K562 (cell line): ENCODE data around the gene ZNF556. TPM values are rescaled to one million over a fixed set of nuclear protein-coding genes. Genes with fewer than 3 reads are reported as not detected.

Experiments
- ATAC-seq: fragments of 200-7000 bp; cut with Tn5 transposase; 3 replicates; pipeline ENCODE4 v1.9.1; 2020; ENCODE audit warnings: moderate library complexity
- BruUV-seq: library from RNA; stranded (reverse); fragments of 400-500 nt; replicated peaks from 2 replicates; lab custom pipeline; 2021; lab: Mats Ljungman, UMichigan
- CTCF ChIA-PET: fragments of 300-600 bp; formaldehyde crosslinking; extraction: SDS; loops from one replicate; lab custom pipeline; 2021; ENCODE audit warnings: low intra/inter-chr PET ratio; lab: Yijun Ruan, JAX
- POLR2A ChIA-PET: fragments of 300-600, 350-650 bp; sonication (Branson Sonifier 250); formaldehyde crosslinking; extraction: SDS; loops from one replicate; lab custom pipeline; 2021; ENCODE audit warnings: antibody characterized with exemption, inconsistent platforms; lab: Yijun Ruan, JAX
- DNase-seq, 4 experiments: peaks; one replicate each; pipeline versions ENCODE4 v3.0.0 to v3.0.0-alpha.2; 2011 to 2018; ENCODE audit warnings: low spot score in 3 of 4, mixed read lengths in 3 of 4; ENCODE audit errors: extremely low read depth in 1 of 4
- FAIRE-seq: peaks from 2 replicates; lab custom pipeline; 2011; peaks lifted over from hg19 to GRCh38; lab: Jason Lieb, UNC
- H2AFZ ChIP-seq: 2 replicates; pipeline ENCODE4 v1.6.0; 2011; ENCODE audit warnings: low read depth, low read length, control low read depth, inconsistent platforms
- H3K27ac ChIP-seq: fragments of 200-600 bp; 3 replicates; pipeline ENCODE4 v1.8.0; 2011; ENCODE audit warnings: low read depth, mild to moderate bottlenecking, control low read depth, inconsistent platforms, low read length, moderate library complexity, mixed read lengths; ENCODE audit errors: extremely low read depth
- H3K27me3 ChIP-seq, 2 experiments: fragments of 300-600 bp in 1 of 2; 2 replicates in 1 of 2; 3 replicates in 1 of 2; pipeline versions ENCODE4 v1.6.0 to v1.8.0; 2011; ENCODE audit warnings: inconsistent platforms in 2 of 2, low read length in 2 of 2, mild to moderate bottlenecking in 1 of 2, mixed read lengths in 1 of 2, moderate library complexity in 1 of 2; ENCODE audit not compliant: control insufficient read depth in 2 of 2, insufficient read depth in 2 of 2
- H3K36me3 ChIP-seq: fragments of 300-600 bp; 3 replicates; pipeline ENCODE4 v1.8.0; 2011; ENCODE audit warnings: mild to moderate bottlenecking, low read length, inconsistent platforms; ENCODE audit not compliant: control insufficient read depth, insufficient read depth
- H3K4me1 ChIP-seq, 2 experiments: fragments of 200-600 bp in 1 of 2; replicated peaks in 1 of 2; 2 replicates in 1 of 2; 3 replicates in 1 of 2; pipeline versions ENCODE4 v1.5.1 to v1.8.0; 2011; ENCODE audit warnings: inconsistent platforms in 2 of 2, low read length in 2 of 2, mild to moderate bottlenecking in 1 of 2, mixed read lengths in 1 of 2, moderate library complexity in 1 of 2; ENCODE audit not compliant: control insufficient read depth in 2 of 2, insufficient read depth in 2 of 2
- H3K4me2 ChIP-seq: 2 replicates; pipeline ENCODE4 v1.6.1; 2011; ENCODE audit warnings: low read length, control low read depth, inconsistent platforms, mixed read lengths; ENCODE audit not compliant: insufficient read depth
- H3K4me3 ChIP-seq: fragments of 200-600 bp; sonication (generic), shearing (Covaris generic); 2 replicates; pipeline ENCODE4 v1.5.1; 2016; ENCODE audit warnings: control low read depth, inconsistent platforms
- H3K79me2 ChIP-seq: fragments of 200-600 bp; 3 replicates; pipeline ENCODE4 v1.8.0; 2011; ENCODE audit warnings: low read length, inconsistent platforms; ENCODE audit not compliant: control insufficient read depth, insufficient read depth
- H3K9ac ChIP-seq, 2 experiments: 2 replicates each; pipeline versions ENCODE4 v1.6.0 to v1.6.1; 2011; ENCODE audit warnings: low read depth in 2 of 2, low read length in 2 of 2, control low read depth in 1 of 2, inconsistent platforms in 1 of 2, mild to moderate bottlenecking in 1 of 2, mixed read lengths in 1 of 2; ENCODE audit not compliant: insufficient read depth in 1 of 2
- H3K9me1 ChIP-seq: one replicate; pipeline ENCODE4 v1.6.0; 2011; ENCODE audit warnings: inconsistent platforms, mild to moderate bottlenecking, low read length, moderate library complexity; ENCODE audit not compliant: control insufficient read depth, insufficient read depth
- H3K9me3 ChIP-seq: replicated peaks from 2 replicates; pipeline ENCODE4 v1.5.1; 2011; ENCODE audit warnings: low read depth, low read length, inconsistent platforms; ENCODE audit not compliant: control insufficient read depth, insufficient read depth
- H4K20me1 ChIP-seq: replicated peaks from 2 replicates; pipeline ENCODE4 v1.6.1; 2011; ENCODE audit warnings: low read length, inconsistent platforms, mixed read lengths; ENCODE audit not compliant: control insufficient read depth, insufficient read depth
- MCM2 ChIP-seq: fragments of 450-650 bp; IDR thresholded peaks from 2 replicates; pipeline ENCODE4 v1.6.1; 2017; ENCODE audit warnings: low read depth, mild to moderate bottlenecking
- ZNF764 ChIP-seq: fragments of 250-450 bp; sonication (Bioruptor Pico); IDR thresholded peaks from 2 replicates; pipeline ENCODE4 v1.4.0; 2020; ENCODE audit warnings: low read depth, mild to moderate bottlenecking, moderate library complexity
- WGBS: fragments of 100-300 bp; shearing (Covaris generic); methylation state at CpG from one replicate; pipeline ENCODE4 v1.1.6; 2016; ENCODE audit warnings: low coverage, mixed read lengths; ENCODE audit not compliant: insufficient coverage; ENCODE audit errors: missing lambda C conversion rate; 5-methylcytosine and 5-hydroxymethylcytosine counted together
- in situ Hi-C: fragments of 300-500 bp; cut with MboI; formaldehyde crosslinking; loops from 4 replicates; pipeline ENCODE4 v1.15.0; 2018; ENCODE audit warnings: inconsistent platforms, mixed read lengths
- intact Hi-C: fragments of 100-400 bp; cut with micrococcal nuclease; formaldehyde crosslinking; loops from 2 replicates; pipeline ENCODE4 v1.14.2; 2022
- polyA plus RNA-seq, 8 experiments: library from polyadenylated mRNA; depleted of rRNA in 4 of 8; stranded (reverse) in 5 of 8; unstranded in 3 of 8; fragments of >200 nt; fragmentation: Nextera tagmentation in 2 of 8; fragmentation: Illumina TruSeq in 1 of 8; extraction: Ambion mirVana in 2 of 8; extraction: Trizol in 1 of 8; gene quantifications; 2 replicates each; pipeline versions ENCODE4 v1.2.1 to v1.2.3, GENCODE V29; 2011 to 2014; ENCODE audit warnings: inconsistent platforms in 1 of 8, missing spikeins in 1 of 8
- total RNA-seq, 7 experiments: library from RNA; depleted of rRNA in 6 of 7; stranded (reverse); fragments of >200 nt in 6 of 7; fragmentation: Illumina TruSeq in 2 of 7; extraction: Trizol in 2 of 7; gene quantifications; 2 replicates each; pipeline versions ENCODE4 v1.2.1 to v1.2.3, GENCODE V29; 2011 to 2021; ENCODE audit warnings: low replicate concordance in 1 of 7
- TF ChIP-seq, protein P1 (sequence below): sonication (generic); formaldehyde crosslinking; IDR thresholded peaks from 2 replicates; pipeline ENCODE4 v1.8.1; 2023; ENCODE audit warnings: mild to moderate bottlenecking, missing genetic modification reagents
- TF ChIP-seq, protein P2 (sequence below), 3 experiments: fragments of 200-800 bp in 1 of 3; sonication (Bioruptor generic) in 1 of 3; sonication (generic) in 1 of 3; formaldehyde crosslinking in 1 of 3; IDR thresholded peaks; 2 replicates each; pipeline versions ENCODE4 v1.6.1 to v1.8.0; 2016 to 2022; ENCODE audit warnings: mild to moderate bottlenecking in 2 of 3, missing compliant biosample characterization in 2 of 3, missing genetic modification characterization in 2 of 3, missing genetic modification reagents in 1 of 3

The ZNF556 gene
- total and polyA plus RNA-seq, 9 of the 15 experiments (the other 6 are each of a cell fraction or from before 2014, with no cell fraction given) = 0.01 to 0.36 (median 0.10) TPM; not detected in 1

DNA sequence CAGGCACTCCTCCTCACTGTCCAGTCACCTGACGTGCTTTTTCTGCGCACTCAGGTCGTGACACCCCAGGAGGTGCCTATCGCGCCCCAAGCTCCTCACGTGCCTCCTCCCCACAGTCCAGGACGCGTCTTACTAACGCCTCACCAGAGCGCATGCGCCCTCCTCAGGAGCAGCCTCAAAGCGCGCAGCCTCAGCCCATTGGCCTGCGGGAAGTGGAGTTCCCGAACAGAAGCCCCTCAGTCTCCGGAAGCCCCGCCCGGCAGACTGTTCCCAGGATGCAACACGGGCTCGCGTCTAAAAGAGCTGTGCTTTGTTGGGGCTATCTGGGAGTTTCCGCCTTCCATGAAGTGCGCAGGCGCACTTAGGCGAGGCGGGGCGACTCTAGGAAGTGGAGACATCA lies 8.3 kb upstream of the ZNF556 start (continued):
- TF ChIP-seq, protein P1, sequence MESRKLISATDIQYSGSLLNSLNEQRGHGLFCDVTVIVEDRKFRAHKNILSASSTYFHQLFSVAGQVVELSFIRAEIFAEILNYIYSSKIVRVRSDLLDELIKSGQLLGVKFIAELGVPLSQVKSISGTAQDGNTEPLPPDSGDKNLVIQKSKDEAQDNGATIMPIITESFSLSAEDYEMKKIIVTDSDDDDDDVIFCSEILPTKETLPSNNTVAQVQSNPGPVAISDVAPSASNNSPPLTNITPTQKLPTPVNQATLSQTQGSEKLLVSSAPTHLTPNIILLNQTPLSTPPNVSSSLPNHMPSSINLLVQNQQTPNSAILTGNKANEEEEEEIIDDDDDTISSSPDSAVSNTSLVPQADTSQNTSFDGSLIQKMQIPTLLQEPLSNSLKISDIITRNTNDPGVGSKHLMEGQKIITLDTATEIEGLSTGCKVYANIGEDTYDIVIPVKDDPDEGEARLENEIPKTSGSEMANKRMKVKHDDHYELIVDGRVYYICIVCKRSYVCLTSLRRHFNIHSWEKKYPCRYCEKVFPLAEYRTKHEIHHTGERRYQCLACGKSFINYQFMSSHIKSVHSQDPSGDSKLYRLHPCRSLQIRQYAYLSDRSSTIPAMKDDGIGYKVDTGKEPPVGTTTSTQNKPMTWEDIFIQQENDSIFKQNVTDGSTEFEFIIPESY (CRISPR knock-in tag) = peak; percentile 87
- no peak for TF ChIP-seq ZNF764 (CRISPR knock-in tag)
- TF ChIP-seq, all 486 proteins: peak for 2

DNA sequence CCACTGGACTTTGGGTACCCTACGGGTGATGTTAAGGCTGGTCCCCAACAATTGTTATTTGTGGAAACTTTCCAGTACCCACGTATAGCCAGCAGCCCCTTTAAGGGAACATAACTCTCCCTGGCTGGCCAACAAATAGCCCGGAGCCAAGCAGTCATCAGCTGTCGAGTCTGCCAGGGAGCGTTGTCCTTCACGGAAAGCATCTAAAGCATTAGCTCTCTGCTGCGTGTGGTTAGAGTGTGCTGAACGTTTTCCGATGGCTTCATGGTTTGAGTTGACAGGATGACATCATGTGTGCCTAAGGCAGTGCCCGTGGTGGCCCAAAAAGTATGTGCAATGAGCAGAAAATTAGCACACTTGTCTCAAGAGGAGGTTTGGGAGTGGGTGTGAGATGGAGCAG lies 3.3 kb upstream of the ZNF556 start:
- ChIA-PET POLR2A (no interaction called here), CTCF (no interaction called here)
- ATAC-seq (no peak), DNase-seq (no peak)
- H3K27ac ChIP-seq = no peak overlapping the region
- H3K9me3 ChIP-seq = peaks cover 4% of the 10 kb centered on the region
- in situ Hi-C loops (no loop called here), intact Hi-C loops (no loop called here)
- no peak overlapping the region for H3K4me3 ChIP-seq
- 0 out of 2 replicates have a peak overlapping the region, but pooled peaks have one; percentile 62 for H2AFZ ChIP-seq
- BruUV-seq = no TSS peak
- 54% methylated on average over 10 of the region's 10 CpGs for WGBS
- H3K79me2 ChIP-seq = no peaks in the 10 kb centered on the region
- H3K9ac ChIP-seq = no peak overlapping the region
- H3K36me3 ChIP-seq = no peaks in the 10 kb centered on the region
- no peaks in the 10 kb centered on the region; a peak in 1 of 5 replicates for H3K27me3 ChIP-seq
- TF ChIP-seq, protein P2, sequence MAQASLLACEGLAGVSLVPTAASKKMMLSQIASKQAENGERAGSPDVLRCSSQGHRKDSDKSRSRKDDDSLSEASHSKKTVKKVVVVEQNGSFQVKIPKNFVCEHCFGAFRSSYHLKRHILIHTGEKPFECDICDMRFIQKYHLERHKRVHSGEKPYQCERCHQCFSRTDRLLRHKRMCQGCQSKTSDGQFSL (CRISPR knock-in tag; IDR thresholded peaks at IDR 0.05) = no peak
- TF ChIP-seq, protein P2 (tag; IDR thresholded peaks at IDR 0.05) = no peak
- no peak for TF ChIP-seq MCM2
- TF ChIP-seq, all 486 proteins: peak for 0
- no peaks in the 10 kb centered on the region for H4K20me1 ChIP-seq
- no peaks in the 10 kb centered on the region for H3K9me1 ChIP-seq
- peak; percentile 35 for FAIRE-seq
- H3K4me2 ChIP-seq = no peak overlapping the region
- H3K4me1 ChIP-seq = peaks cover 12 to 25% of the 10 kb centered on the region in 2 experiments; a peak in 4 of 5 replicates
